ENCODE measurements around the gene CPLANE2.
"Not testable (repeated sequence)": the region's sequence is repeated elsewhere in the genome, so short reads cannot be mapped to it uniquely, and the experiment has no call there.

The CPLANE2 gene

DNA sequence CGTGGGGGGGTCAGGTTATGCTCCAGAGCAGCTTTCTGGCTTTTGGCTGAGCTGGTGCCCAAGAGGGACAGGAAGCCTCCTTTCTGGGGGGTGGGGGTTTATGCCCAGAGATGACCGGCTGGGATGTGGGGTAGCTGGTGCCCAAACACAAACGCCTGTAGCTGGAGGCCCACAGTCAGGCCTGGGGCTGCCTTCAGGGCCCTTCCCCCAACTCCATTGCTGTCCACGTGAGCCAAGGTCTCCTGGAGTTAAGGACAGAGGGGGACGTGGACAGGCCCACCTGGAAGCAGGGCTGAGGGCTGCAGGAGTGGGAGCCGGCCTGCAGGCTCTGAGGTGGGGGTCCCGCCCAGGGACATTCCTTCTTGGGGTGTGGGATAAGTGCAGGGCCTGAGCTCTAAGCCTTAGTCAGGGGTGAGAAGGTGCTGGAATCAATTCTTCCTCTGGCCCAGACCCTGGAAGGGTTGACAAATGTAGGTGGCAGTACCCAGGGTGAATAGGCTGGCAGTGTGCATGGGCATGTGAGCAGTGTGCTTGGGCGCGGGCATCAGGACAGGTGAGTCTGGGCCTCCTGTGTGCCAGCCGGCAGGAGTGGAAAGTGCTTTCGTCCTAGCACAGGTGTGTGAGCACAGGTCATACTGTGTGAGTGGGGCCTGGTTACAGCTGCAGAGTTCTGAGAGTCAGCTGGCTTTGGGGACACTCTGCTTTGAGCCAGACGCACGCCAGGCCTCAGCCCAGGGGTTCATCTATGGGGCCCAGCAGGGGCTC, 6.8 kb downstream of the CPLANE2 start:
- H3K4me3 ChIP-seq (ENCODE audit: low read length in 2 of 2): no peak overlapping the region
- no peaks in the 10 kb centered on the region for H3K4me1 ChIP-seq (ENCODE audit: control insufficient read depth, insufficient read depth, low read length)
- peaks cover 0 to 3% of the 10 kb centered on the region in 2 donors for H3K9me3 ChIP-seq (ENCODE audit: control insufficient read depth in 2 of 2, low read length in 2 of 2)
- H3K27me3 ChIP-seq (ENCODE audit: control insufficient read depth in 1 of 2, insufficient read depth in 2 of 2, low read length in 2 of 2): peaks cover 16 to 27% of the 10 kb centered on the region in 2 donors
- no peak overlapping the region for H3K27ac ChIP-seq (ENCODE audit: low read length)
- H3K36me3 ChIP-seq (ENCODE audit: control insufficient read depth in 2 of 2, insufficient read depth in 2 of 2, low read length in 2 of 2): no peaks in the 10 kb centered on the region
- no peak overlapping the region for H3K9ac ChIP-seq (ENCODE audit: low read length in 2 of 2)

GRCh38 chr1:16226490-16227179, 10.3 kb downstream of the CPLANE2 start:
- Histone ChIP-seq H3K4me1 (ENCODE audit: control insufficient read depth, insufficient read depth, low read length) (no peaks in the 10 kb centered on the region), H3K9ac (ENCODE audit: low read length in 2 of 2) (no peak overlapping the region), H3K36me3 (ENCODE audit: control insufficient read depth in 2 of 2, insufficient read depth in 2 of 2, low read length in 2 of 2) (no peaks in the 10 kb centered on the region), H3K9me3 (ENCODE audit: control insufficient read depth in 2 of 2, low read length in 2 of 2) (peaks cover 0 to 3% of the 10 kb centered on the region in 2 donors), H3K27me3 (ENCODE audit: control insufficient read depth in 1 of 2, insufficient read depth in 2 of 2, low read length in 2 of 2) (peaks cover 16 to 27% of the 10 kb centered on the region in 2 donors), H3K4me3 (ENCODE audit: low read length in 2 of 2) (peak overlapping the region in 1 of 2 donors; percentile 44), H3K27ac (ENCODE audit: low read length) (no peak overlapping the region)

DNA sequence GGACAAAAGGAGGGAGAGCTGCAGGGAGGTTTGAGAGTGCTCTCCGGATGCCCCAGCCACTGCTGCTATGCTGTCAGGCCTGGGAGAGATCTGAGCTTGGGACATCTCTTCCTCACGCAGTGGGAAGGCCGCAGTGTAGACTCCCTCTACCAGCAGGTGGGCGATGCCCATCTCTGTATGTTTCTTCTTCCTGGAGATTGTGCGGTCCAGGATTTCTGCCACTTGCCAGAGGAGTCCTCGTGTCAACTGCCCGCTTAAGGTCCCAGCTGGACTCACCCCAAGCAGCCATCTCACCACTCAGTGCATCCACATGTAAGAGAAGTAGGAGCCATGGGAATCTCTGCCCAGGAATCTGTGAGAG, 10.9 kb downstream of the CPLANE2 start:
- H3K9me3 ChIP-seq (ENCODE audit: control insufficient read depth in 2 of 2, low read length in 2 of 2): peaks cover 0 to 3% of the 10 kb centered on the region in 2 donors
- no peak overlapping the region for H3K4me3 ChIP-seq (ENCODE audit: low read length in 2 of 2)
- H3K27ac ChIP-seq (ENCODE audit: low read length): no peak overlapping the region
- no peaks in the 10 kb centered on the region for H3K4me1 ChIP-seq (ENCODE audit: control insufficient read depth, insufficient read depth, low read length)
- H3K36me3 ChIP-seq (ENCODE audit: control insufficient read depth in 2 of 2, insufficient read depth in 2 of 2, low read length in 2 of 2): no peaks in the 10 kb centered on the region
- peaks cover 16 to 27% of the 10 kb centered on the region in 2 donors for H3K27me3 ChIP-seq (ENCODE audit: control insufficient read depth in 1 of 2, insufficient read depth in 2 of 2, low read length in 2 of 2)
- H3K9ac ChIP-seq (ENCODE audit: low read length in 2 of 2): no peak overlapping the region

- Histone ChIP-seq H3K9me3 (ENCODE audit: control insufficient read depth in 2 of 2, low read length in 2 of 2) (peaks cover 0 to 3% of the 10 kb centered on the region in 2 donors), H3K27me3 (ENCODE audit: control insufficient read depth in 1 of 2, insufficient read depth in 2 of 2, low read length in 2 of 2) (peaks cover 16 to 27% of the 10 kb centered on the region in 2 donors), H3K4me1 (ENCODE audit: control insufficient read depth, insufficient read depth, low read length) (no peaks in the 10 kb centered on the region), H3K36me3 (ENCODE audit: control insufficient read depth in 2 of 2, insufficient read depth in 2 of 2, low read length in 2 of 2) (no peaks in the 10 kb centered on the region), H3K9ac (ENCODE audit: low read length in 2 of 2) (no peak overlapping the region), H3K27ac (ENCODE audit: low read length) (no peak overlapping the region), H3K4me3 (ENCODE audit: low read length in 2 of 2) (no peak overlapping the region)
Measured at GRCh38 chr1:16224472-16224871, 12.5 kb downstream of the CPLANE2 start.

DNA sequence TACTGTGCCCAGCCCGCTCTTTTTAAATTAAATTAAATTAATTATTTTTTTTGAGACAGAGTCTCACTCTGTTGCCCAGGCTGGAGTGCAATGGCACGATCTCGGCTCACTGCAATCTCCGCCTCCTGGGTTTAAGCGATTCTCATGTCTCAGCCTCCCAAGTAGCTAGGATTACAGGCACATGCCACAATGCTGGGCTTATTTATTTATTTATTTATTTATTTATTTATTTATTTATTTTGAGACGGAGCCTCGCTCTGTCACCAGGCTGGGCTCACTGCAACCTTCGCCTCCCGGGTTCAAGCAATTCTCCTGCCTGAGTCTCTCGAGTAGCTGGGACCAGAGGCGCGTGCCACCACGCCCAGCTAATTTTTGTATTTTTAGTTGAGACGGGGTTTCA, 14.3 kb downstream of the CPLANE2 start:
- not testable (repeated sequence) for H3K9me3 ChIP-seq (ENCODE audit: control insufficient read depth in 2 of 2, low read length in 2 of 2); H3K4me1 ChIP-seq (ENCODE audit: control insufficient read depth, insufficient read depth, low read length); H3K36me3 ChIP-seq (ENCODE audit: control insufficient read depth in 2 of 2, insufficient read depth in 2 of 2, low read length in 2 of 2); H3K27ac ChIP-seq (ENCODE audit: low read length); H3K4me3 ChIP-seq (ENCODE audit: low read length in 2 of 2); H3K9ac ChIP-seq (ENCODE audit: low read length in 2 of 2)
- H3K27me3 ChIP-seq (ENCODE audit: control insufficient read depth in 1 of 2, insufficient read depth in 2 of 2, low read length in 2 of 2): peaks cover 9 to 21% of the 10 kb centered on the region in 2 donors

DNA sequence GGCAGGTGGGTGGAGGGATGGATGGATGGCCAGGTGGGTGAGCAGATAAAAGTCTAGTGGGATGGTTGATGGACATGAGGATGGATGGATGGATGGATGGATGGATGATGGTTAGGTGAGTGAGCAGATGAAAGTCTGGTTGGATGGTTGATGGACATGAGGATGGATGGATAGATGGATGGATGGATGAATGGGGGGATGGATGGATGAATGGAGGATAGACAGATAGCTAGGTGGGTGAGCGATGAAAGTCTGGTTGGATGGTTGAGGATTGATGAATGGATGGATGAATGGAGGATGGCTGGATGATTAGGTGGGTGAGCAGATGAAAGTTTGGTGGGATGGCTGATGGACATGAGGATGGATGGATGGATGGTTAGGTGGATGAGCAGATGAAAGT, 15.5 kb downstream of the CPLANE2 start:
- H3K9ac ChIP-seq (ENCODE audit: low read length in 2 of 2): no peak overlapping the region
- H3K4me1 ChIP-seq (ENCODE audit: control insufficient read depth, insufficient read depth, low read length): peaks cover 13% of the 10 kb centered on the region
- H3K4me3 ChIP-seq (ENCODE audit: low read length in 2 of 2): no peak overlapping the region
- H3K36me3 ChIP-seq (ENCODE audit: control insufficient read depth in 2 of 2, insufficient read depth in 2 of 2, low read length in 2 of 2): no peaks in the 10 kb centered on the region
- peaks cover 3 to 9% of the 10 kb centered on the region in 2 donors for H3K27me3 ChIP-seq (ENCODE audit: control insufficient read depth in 1 of 2, insufficient read depth in 2 of 2, low read length in 2 of 2)
- H3K9me3 ChIP-seq (ENCODE audit: control insufficient read depth in 2 of 2, low read length in 2 of 2): no peaks in the 10 kb centered on the region
- no peak overlapping the region for H3K27ac ChIP-seq (ENCODE audit: low read length)

DNA sequence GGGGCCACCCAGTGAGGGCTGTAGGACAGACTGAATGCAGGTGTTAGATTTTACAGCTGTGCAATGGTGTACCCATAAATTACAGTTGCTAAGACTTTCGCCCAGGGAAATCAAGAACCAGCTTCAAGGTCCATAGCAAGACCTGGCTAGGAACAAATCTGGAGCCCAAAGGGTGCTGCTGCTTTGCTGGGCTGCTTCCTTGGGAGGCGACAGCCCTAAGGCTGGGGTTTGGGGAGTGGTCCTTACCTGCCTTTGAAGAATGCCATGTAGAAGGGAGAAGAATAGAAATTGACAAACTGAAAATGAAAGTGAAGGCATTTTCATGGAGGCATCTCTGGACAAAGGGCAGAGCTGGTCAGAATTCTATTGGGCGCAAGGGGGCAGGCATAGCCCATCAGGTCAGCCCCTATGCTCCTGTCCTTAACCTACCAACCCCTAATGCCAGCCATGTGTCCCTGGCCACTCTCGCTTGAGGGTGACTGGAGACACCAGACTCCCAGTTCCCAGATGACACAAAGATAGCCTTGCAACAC, 16.9 kb downstream of the CPLANE2 start:
- Histone ChIP-seq H3K27me3 (ENCODE audit: control insufficient read depth in 1 of 2, insufficient read depth in 2 of 2, low read length in 2 of 2) (no peaks in the 10 kb centered on the region), H3K9ac (ENCODE audit: low read length in 2 of 2) (no peak overlapping the region), H3K4me1 (ENCODE audit: control insufficient read depth, insufficient read depth, low read length) (peaks cover 22% of the 10 kb centered on the region), H3K36me3 (ENCODE audit: control insufficient read depth in 2 of 2, insufficient read depth in 2 of 2, low read length in 2 of 2) (no peaks in the 10 kb centered on the region), H3K27ac (ENCODE audit: low read length) (no peak overlapping the region), H3K9me3 (ENCODE audit: control insufficient read depth in 2 of 2, low read length in 2 of 2) (no peaks in the 10 kb centered on the region), H3K4me3 (ENCODE audit: low read length in 2 of 2) (no peak overlapping the region)

DNA sequence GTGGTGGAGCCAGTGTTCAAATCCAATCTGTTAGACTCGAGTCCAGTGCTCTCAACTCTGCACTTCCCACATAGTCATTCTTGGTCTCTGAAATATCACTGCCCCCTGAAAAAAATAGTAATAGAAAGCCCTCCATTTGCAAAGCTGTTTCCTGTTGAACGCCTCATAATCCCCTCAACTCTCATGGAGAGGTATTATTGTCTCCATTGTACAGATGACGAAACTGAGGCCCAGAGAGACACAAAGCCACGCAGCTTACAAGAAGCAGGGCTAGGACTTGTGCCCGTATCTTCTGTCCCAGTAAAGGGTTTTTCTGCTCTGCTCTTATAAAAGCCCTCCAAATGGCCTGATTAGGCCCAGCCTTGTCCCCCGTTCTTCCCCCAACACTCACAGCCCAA, 18.3 kb downstream of the CPLANE2 start:
- Histone ChIP-seq H3K9me3 (ENCODE audit: control insufficient read depth in 2 of 2, low read length in 2 of 2) (no peaks in the 10 kb centered on the region), H3K9ac (ENCODE audit: low read length in 2 of 2) (no peak overlapping the region), H3K36me3 (ENCODE audit: control insufficient read depth in 2 of 2, insufficient read depth in 2 of 2, low read length in 2 of 2) (no peaks in the 10 kb centered on the region), H3K4me1 (ENCODE audit: control insufficient read depth, insufficient read depth, low read length) (peaks cover 22% of the 10 kb centered on the region), H3K27ac (ENCODE audit: low read length) (no peak overlapping the region), H3K4me3 (ENCODE audit: low read length in 2 of 2) (no peak overlapping the region), H3K27me3 (ENCODE audit: control insufficient read depth in 1 of 2, insufficient read depth in 2 of 2, low read length in 2 of 2) (no peaks in the 10 kb centered on the region)

DNA sequence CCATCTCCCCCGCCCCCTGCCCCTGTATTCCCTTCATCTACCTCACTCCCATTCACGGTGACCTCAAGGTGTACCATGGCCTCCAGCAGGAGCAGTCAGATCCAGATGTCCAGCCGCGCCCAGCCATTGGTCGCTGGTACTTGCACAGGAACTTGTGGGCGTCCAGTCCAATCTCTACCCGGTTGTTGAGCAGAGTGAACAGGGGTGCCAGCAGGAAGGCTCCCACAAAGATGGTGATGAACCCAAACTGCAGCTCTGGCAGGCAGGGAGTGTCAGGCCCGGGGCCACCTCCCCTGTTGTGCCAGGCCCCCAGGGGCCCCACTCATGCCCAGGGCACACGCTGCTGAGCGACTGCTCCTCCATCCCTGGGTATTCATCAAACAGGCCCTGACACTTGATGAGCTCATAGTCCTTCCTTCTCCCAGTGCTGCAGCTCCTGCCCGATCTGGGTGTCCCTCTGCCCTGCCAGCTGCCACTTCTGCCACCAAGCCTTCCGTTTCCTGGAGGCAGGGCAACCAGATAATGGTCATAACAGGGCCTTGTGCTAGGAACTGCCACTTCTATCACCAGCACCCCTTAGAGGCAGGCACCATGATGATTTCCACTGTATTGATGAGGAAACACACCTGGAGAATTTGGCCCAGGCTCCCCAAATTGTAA, 18.8 kb downstream of the CPLANE2 start:
- Histone ChIP-seq H3K4me3 (ENCODE audit: low read length in 2 of 2) (peak overlapping the region in 1 of 2 donors; percentile 54), H3K9ac (ENCODE audit: low read length in 2 of 2) (no peak overlapping the region), H3K27me3 (ENCODE audit: control insufficient read depth in 1 of 2, insufficient read depth in 2 of 2, low read length in 2 of 2) (no peaks in the 10 kb centered on the region), H3K9me3 (ENCODE audit: control insufficient read depth in 2 of 2, low read length in 2 of 2) (no peaks in the 10 kb centered on the region), H3K27ac (ENCODE audit: low read length) (no peak overlapping the region), H3K36me3 (ENCODE audit: control insufficient read depth in 2 of 2, insufficient read depth in 2 of 2, low read length in 2 of 2) (no peaks in the 10 kb centered on the region), H3K4me1 (ENCODE audit: control insufficient read depth, insufficient read depth, low read length) (peaks cover 22% of the 10 kb centered on the region)

GRCh38 chr1:16217061-16217785, 19.8 kb downstream of the CPLANE2 start:
- no peaks in the 10 kb centered on the region for H3K27me3 ChIP-seq (ENCODE audit: control insufficient read depth in 1 of 2, insufficient read depth in 2 of 2, low read length in 2 of 2)
- H3K27ac ChIP-seq (ENCODE audit: low read length): no peak overlapping the region

More at GRCh38 chr1:16217061-16217785, 19.8 kb downstream of the CPLANE2 start:
- Histone ChIP-seq H3K9me3 (ENCODE audit: control insufficient read depth in 2 of 2, low read length in 2 of 2) (no peaks in the 10 kb centered on the region), H3K4me1 (ENCODE audit: control insufficient read depth, insufficient read depth, low read length) (peaks cover 22% of the 10 kb centered on the region), H3K4me3 (ENCODE audit: low read length in 2 of 2) (peak overlapping the region; percentile 66 to 76), H3K36me3 (ENCODE audit: control insufficient read depth in 2 of 2, insufficient read depth in 2 of 2, low read length in 2 of 2) (no peaks in the 10 kb centered on the region), H3K9ac (ENCODE audit: low read length in 2 of 2) (peak overlapping the region; percentile 31 to 51)

Measured in stomach smooth muscle (tissue), 2 donors.